Neural progenitor cell (in vitro differentiated cells): ENCODE measurements around the gene MPPED1.

ENCODE experiments used
- CTCF ChIP-seq: fragments of 200-600 bp; sonication (generic); IDR thresholded peaks from 2 replicates; pipeline ENCODE4 v1.5.1; 2017; ENCODE audit warnings: antibody characterized with exemption, mild to moderate bottlenecking
- EZH2 ChIP-seq: fragments of 200-600 bp; sonication (generic); IDR thresholded peaks from 2 replicates; pipeline ENCODE4 v1.6.1; 2017; ENCODE audit warnings: antibody characterized with exemption, mild to moderate bottlenecking, moderate library complexity
- EZH2phosphoT487 ChIP-seq: fragments of 200-600 bp; sonication (generic); IDR thresholded peaks from 2 replicates; pipeline ENCODE4 v1.6.1; 2017; ENCODE audit warnings: antibody characterized with exemption

GRCh38 chr22:43498856-43499253 is 87.0 kb downstream of the MPPED1 start:
- TF ChIP-seq CTCF (no peak), EZH2 (no peak), EZH2phosphoT487 (no peak)
